ENCODE results near the gene PDE11A.
"Not testable (repeated sequence)": the region's sequence is repeated elsewhere in the genome, so short reads cannot be mapped to it uniquely, and the experiment has no call there.

PDE11A gene

GRCh38 chr2:178006710-178007109 is 65.9 kb downstream of the PDE11A start:
- no peak for DNase-seq

- DNase-seq: no peak
These were observed 66.8 kb downstream of the PDE11A start for GRCh38 chr2:178005756-178006155.

GRCh38 chr2:178002038-178002437 is 70.5 kb downstream of the PDE11A start:
- DNase-seq: no peak

GRCh38 chr2:177998996-177999395 is 73.6 kb downstream of the PDE11A start:
- no peak for DNase-seq

- no peak for DNase-seq
These were observed 74.6 kb downstream of the PDE11A start for GRCh38 chr2:177998006-177998405.

- DNase-seq: no peak
These were observed 79.6 kb downstream of the PDE11A start for GRCh38 chr2:177992992-177993391.

GRCh38 chr2:177989029-177989885 is 83.3 kb downstream of the PDE11A start:
- DNase-seq: no peak

- no peak for DNase-seq
These were observed 87.8 kb downstream of the PDE11A start for GRCh38 chr2:177984749-177985148.

GRCh38 chr2:177983183-177983788 is 89.3 kb downstream of the PDE11A start:
- DNase-seq: no peak

- no peak for DNase-seq
These were observed 99.8 kb downstream of the PDE11A start for GRCh38 chr2:177972782-177973181.

- DNase-seq: no peak
These were observed 100.5 kb downstream of the PDE11A start for GRCh38 chr2:177972123-177972522.

GRCh38 chr2:177970670-177971454 is 101.7 kb downstream of the PDE11A start:
- no peak for DNase-seq

GRCh38 chr2:177964892-177965291 is 107.7 kb downstream of the PDE11A start:
- no peak for DNase-seq

- no peak for DNase-seq
These were observed 120.4 kb downstream of the PDE11A start for GRCh38 chr2:177952151-177952550.

GRCh38 chr2:177947598-177947997 is 125.0 kb downstream of the PDE11A start:
- DNase-seq: not testable (repeated sequence)

- not testable (repeated sequence) for DNase-seq
These were observed 128.0 kb downstream of the PDE11A start for GRCh38 chr2:177944530-177944929.

- DNase-seq: no peak
These were observed 129.8 kb downstream of the PDE11A start for GRCh38 chr2:177942731-177943130.

GRCh38 chr2:177939211-177939610 is 133.4 kb downstream of the PDE11A start:
- DNase-seq: no peak

GRCh38 chr2:177930916-177931315 is 141.7 kb downstream of the PDE11A start:
- DNase-seq: no peak

- DNase-seq: no peak
These were observed 142.7 kb downstream of the PDE11A start for GRCh38 chr2:177929662-177930522.

GRCh38 chr2:177923323-177923722 is 149.3 kb downstream of the PDE11A start:
- DNase-seq: no peak

GRCh38 chr2:177921726-177922125 is 150.9 kb downstream of the PDE11A start:
- no peak for DNase-seq

GRCh38 chr2:177917169-177917568 is 155.4 kb downstream of the PDE11A start:
- DNase-seq: no peak

Data from GOT3 (cell line).